ENCODE results near the gene ZNF135. TPM values are rescaled to one million over a fixed set of nuclear protein-coding genes. Genes with fewer than 3 reads are reported as not detected.

ZNF135 gene
- total and polyA plus RNA-seq, 10 of the 15 experiments (the other 5 are each of a cell fraction or from before 2014, with no cell fraction given): 0.04 TPM; not detected in 9

DNA sequence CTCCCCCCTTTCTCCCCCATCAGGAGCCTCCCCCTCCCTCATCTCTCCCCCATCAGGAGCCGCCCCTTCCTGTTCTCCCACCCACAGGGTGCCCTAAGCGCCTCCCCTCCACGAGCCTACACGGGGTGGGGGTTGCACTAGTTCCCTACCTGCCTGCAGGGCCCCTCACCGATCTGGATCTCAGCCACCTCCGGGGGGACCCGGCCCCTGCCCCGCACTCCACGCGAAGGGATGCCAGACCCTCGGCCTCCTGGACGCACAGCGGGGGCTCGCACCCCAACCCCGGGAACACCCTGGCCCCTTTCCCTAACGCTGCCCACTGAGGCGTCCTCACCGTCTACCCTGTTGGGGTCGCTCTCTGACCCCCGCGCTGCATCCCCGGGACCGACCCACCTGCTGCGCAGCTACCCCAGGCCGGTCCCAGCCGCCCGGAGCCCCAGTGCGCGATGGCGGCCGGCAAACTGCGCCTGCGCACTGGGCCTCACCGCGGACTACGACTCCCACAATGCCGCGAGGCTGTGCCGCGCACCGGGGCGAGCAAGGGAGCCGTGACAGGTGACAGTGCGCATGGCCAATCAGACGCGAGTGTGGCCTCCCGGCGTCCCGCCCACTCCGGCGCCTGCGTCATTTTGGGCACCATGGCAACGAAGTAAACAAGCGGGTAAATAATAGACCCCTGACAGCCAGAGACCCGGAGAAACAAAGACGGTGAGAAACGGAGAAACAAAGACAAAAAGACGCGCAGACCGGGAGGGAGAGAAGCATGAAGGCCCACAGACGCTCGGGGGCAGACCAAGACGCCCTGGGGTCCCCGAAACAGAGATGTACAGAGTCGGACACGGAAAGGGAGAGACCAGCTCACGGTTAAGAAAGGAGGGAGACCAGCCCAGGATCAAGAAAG lies 38.9 kb downstream of the ZNF135 start, which contains the start of gene ZSCAN18:
TSS of gene ZSCAN18 (minus strand) at position 451 of the 901 bp plus-strand sequence. CDS start 7,964 bp downstream, outside the sequence.
- Histone ChIP-seq H2AFZ (ENCODE audit: control insufficient read depth, low read depth, low read length) (peak within 1 kb of the TSS; percentile 39), H3K9me3 (replicated peaks; ENCODE audit: control insufficient read depth, insufficient read depth, low read length) (peaks cover 13% of the 10 kb centered on the region; the same call in 2 of the 3 replicates), H3K4me2 (ENCODE audit: control insufficient read depth, insufficient read depth) (peak within 1 kb of the TSS; percentile 17; the same call in 1 of the 2 replicates), H3K27ac (ENCODE audit: control insufficient read depth, insufficient read depth) (no peak within 1 kb of the TSS), H4K20me1 (ENCODE audit: control insufficient read depth, insufficient read depth) (no peaks in the 10 kb centered on the region), H3K36me3 (ENCODE audit: control insufficient read depth in 2 of 2, insufficient read depth in 2 of 2, low read length in 1 of 2) (no peaks in the 10 kb centered on the region), H3K79me2 (ENCODE audit: control insufficient read depth, insufficient read depth, low read length) (no peaks in the 10 kb centered on the region), H3K27me3 (replicated peaks in 1 of 2; ENCODE audit: control insufficient read depth in 2 of 2, insufficient read depth in 2 of 2, low read length in 1 of 2) (no peaks in the 10 kb centered on the region), H3K4me1 (ENCODE audit: control insufficient read depth, insufficient read depth, low read length) (no peaks in the 10 kb centered on the region), H3K4me3 (no peak within 1 kb of the TSS), H3K9ac (ENCODE audit: control insufficient read depth, insufficient read depth, low read length) (no peak within 1 kb of the TSS; the same call in 1 of the 2 replicates)
- RAD21 ChIA-PET (ENCODE audit: unreplicated experiment): no interaction called here
- peak; percentile 24 for DNase-seq (ENCODE audit: low read depth, low spot score)
- SMC1A ChIA-PET (ENCODE audit: uncharacterized antibody, unreplicated experiment): no interaction called here
- POLR2A ChIA-PET: no interaction called here
- ATAC-seq: peak; percentile 55
- 10% methylated on average over 57 of the region's 67 CpGs for WGBS (ENCODE audit: insufficient coverage, insufficient replicate concordance, low lambda C conversion rate, missing lambda C conversion rate)
- no peak for FAIRE-seq
- BruUV-seq (replicated peaks): no TSS peak
- intact Hi-C loops (cut with micrococcal nuclease; ENCODE audit: unreplicated experiment) (no loop called here), in situ Hi-C loops (cut with MboI) (no loop called here)
- CTCF ChIA-PET: no interaction called here
- TF ChIP-seq YY1 (IDR thresholded peaks at IDR 0.05; ENCODE audit: low read depth, low read length) (0 out of 2 replicates have a peak, but pooled peaks have one; percentile 20), ATF7 (IDR thresholded peaks at IDR 0.05; ENCODE audit: low read depth) (no peak), TAF1 (IDR thresholded peaks at IDR 0.05; ENCODE audit: borderline replicate concordance, low read depth, low read length) (no peak), SRF (IDR thresholded peaks at IDR 0.05; ENCODE audit: low read depth in 2 of 2, low read length in 2 of 2) (no peak), SP1 (IDR thresholded peaks at IDR 0.05; ENCODE audit: low read depth, low read length) (peak; percentile 64), POLR2A (IDR thresholded peaks at IDR 0.05; ENCODE audit: low read depth, low read length) (no peak; the same call in 1 of the 2 replicates), NR2F1 (conservative IDR thresholded peaks at IDR 0.05) (no peak), ZNF207 (IDR thresholded peaks at IDR 0.05; ENCODE audit: borderline replicate concordance) (no peak), POLR2AphosphoS5 (IDR thresholded peaks at IDR 0.05; ENCODE audit: low read length) (no peak), ZNF24 (IDR thresholded peaks at IDR 0.05) (no peak), SUPT20H (IDR thresholded peaks at IDR 0.05; ENCODE audit: borderline replicate concordance, control insufficient read depth, low read depth, low read length) (no peak), ZBTB33 (IDR thresholded peaks at IDR 0.05) (no peak), HCFC1 (IDR thresholded peaks at IDR 0.05; ENCODE audit: low read length) (peak; percentile 55), CREM (IDR thresholded peaks at IDR 0.05; ENCODE audit: low read depth) (no peak), RELA (IDR thresholded peaks at IDR 0.05; ENCODE audit: borderline replicate concordance, partially characterized antibody) (no peak), PAX8 (IDR thresholded peaks at IDR 0.05) (no peak), KAT2A (conservative IDR thresholded peaks at IDR 0.05; ENCODE audit: control insufficient read depth, low read depth, low read length) (no peak)
- TF ChIP-seq, protein P1, sequence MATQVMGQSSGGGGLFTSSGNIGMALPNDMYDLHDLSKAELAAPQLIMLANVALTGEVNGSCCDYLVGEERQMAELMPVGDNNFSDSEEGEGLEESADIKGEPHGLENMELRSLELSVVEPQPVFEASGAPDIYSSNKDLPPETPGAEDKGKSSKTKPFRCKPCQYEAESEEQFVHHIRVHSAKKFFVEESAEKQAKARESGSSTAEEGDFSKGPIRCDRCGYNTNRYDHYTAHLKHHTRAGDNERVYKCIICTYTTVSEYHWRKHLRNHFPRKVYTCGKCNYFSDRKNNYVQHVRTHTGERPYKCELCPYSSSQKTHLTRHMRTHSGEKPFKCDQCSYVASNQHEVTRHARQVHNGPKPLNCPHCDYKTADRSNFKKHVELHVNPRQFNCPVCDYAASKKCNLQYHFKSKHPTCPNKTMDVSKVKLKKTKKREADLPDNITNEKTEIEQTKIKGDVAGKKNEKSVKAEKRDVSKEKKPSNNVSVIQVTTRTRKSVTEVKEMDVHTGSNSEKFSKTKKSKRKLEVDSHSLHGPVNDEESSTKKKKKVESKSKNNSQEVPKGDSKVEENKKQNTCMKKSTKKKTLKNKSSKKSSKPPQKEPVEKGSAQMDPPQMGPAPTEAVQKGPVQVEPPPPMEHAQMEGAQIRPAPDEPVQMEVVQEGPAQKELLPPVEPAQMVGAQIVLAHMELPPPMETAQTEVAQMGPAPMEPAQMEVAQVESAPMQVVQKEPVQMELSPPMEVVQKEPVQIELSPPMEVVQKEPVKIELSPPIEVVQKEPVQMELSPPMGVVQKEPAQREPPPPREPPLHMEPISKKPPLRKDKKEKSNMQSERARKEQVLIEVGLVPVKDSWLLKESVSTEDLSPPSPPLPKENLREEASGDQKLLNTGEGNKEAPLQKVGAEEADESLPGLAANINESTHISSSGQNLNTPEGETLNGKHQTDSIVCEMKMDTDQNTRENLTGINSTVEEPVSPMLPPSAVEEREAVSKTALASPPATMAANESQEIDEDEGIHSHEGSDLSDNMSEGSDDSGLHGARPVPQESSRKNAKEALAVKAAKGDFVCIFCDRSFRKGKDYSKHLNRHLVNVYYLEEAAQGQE (IDR thresholded peaks at IDR 0.05; ENCODE audit: low read depth, low read length): no peak
- TF ChIP-seq, protein P2, sequence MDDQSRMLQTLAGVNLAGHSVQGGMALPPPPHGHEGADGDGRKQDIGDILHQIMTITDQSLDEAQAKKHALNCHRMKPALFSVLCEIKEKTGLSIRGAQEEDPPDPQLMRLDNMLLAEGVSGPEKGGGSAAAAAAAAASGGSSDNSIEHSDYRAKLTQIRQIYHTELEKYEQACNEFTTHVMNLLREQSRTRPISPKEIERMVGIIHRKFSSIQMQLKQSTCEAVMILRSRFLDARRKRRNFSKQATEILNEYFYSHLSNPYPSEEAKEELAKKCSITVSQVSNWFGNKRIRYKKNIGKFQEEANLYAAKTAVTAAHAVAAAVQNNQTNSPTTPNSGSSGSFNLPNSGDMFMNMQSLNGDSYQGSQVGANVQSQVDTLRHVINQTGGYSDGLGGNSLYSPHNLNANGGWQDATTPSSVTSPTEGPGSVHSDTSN (IDR thresholded peaks at IDR 0.05; ENCODE audit: insufficient replicate concordance, low read depth, low read length): peak; percentile 66
